HG03045 (cell line): ENCODE data around the gene OR2H2.

Experiments used
- ATAC-seq: cut with Tn5 transposase; IDR thresholded peaks from one replicate; pipeline ENCODE4 v1.9.1; 2021; ENCODE audit warnings: mild to moderate bottlenecking, moderate library complexity; ENCODE audit not compliant: unreplicated experiment

The OR2H2 gene

GRCh38 chr6:29628419-29629281 lies 43.7 kb downstream of the OR2H2 start:
- no peak for ATAC-seq

GRCh38 chr6:29629571-29629970 lies 44.6 kb downstream of the OR2H2 start:
- no peak for ATAC-seq

DNA sequence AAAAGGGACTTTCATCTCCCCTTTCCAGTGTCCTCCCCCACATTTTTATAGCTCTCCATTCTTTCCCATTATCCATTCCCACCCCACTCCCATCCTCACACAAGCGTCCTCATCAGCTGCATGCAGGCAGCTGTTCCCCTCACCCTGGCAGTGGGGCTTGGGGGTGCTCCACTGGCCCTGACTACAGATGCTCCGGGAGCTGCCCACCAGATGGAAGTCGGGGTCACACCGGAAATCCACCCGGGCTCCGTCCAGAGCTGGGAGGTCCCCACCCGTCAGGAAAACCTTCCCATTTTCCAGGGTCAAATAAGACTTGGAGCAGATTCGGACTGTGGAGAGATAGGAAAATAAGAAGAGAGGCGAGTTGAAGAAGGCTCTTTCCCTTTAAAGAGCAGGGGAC lies 45.4 kb downstream of the OR2H2 start:
- no peak for ATAC-seq

- ATAC-seq = no peak
These were observed 46.4 kb downstream of the OR2H2 start for GRCh38 chr6:29631209-29631810.

GRCh38 chr6:29631860-29632731 lies 47.2 kb downstream of the OR2H2 start:
- ATAC-seq = peak; percentile 30

DNA sequence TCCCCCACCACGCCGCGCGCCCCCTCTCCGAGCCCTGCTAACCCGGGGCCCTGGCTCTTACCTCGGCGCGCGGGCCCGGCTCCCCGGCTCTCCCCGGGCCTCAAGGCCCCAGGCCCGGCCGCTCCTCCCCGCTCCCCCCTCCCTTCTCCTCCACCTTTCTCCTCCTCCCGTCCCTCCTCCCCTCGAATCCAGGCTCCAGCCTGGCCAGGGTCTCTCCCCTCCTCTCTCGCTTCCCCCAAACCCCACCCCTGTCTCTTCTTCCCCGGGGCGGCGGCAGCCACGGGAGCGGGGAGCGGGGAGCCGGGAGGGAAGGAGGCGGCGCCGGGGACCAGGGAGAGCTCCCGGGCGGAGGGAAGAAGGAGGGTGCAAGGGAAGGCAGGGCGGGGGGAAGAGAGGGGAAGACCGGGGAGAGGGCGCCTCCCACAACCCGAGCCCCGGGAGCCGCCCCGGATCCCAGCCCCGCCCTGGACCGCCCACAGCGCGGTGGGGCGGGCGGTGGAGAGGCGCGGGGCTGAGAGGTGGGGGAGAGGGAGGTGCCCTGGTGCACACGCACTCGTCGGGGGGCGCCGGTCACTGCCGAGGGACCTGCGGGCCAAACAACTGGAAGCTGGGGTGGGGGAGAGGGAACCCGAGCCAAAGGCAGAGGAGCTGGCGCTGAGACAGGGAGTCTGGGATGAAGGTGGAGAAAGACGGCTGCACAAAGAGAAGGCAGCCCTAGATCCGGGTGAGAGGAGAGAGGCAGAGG lies 48.0 kb downstream of the OR2H2 start, which contains the start of gene GABBR1:
Gene GABBR1 (minus strand): TSS at position 395 of the 745 bp plus-strand sequence. CDS start 798 bp downstream, outside the sequence.
- peak; percentile 82 for ATAC-seq

DNA sequence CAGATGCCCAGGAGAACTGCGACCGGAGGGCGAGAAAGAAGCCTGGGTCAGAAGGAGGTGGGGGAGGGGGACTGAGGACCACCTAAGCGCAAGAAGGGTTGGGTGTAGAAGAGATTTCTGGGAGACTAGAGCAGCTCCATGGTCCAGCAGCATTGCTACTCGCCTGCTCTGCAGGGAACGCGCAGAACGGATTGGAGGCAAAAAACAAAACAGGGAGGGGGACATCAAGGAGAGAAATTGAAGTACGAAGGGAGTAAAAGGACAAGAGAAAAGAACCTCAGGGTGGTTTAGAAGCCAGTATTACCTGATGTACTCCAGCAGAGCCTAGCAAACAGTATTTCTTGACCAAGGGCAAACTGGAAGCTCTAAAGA lies 48.6 kb downstream of the OR2H2 start:
- no peak for ATAC-seq

- no peak for ATAC-seq
These were observed 52.3 kb downstream of the OR2H2 start for GRCh38 chr6:29637247-29637646.
